SKM-1 treated with dmso at 0.1 percent for 144 hours (cell line): ENCODE data around the gene MAT2B.

Experiments used
- DNase-seq: peaks from one replicate; lab custom pipeline; 2025; ENCODE audit not compliant: unreplicated experiment; lab: John Stamatoyannopoulos, UW

MAT2B gene

DNA sequence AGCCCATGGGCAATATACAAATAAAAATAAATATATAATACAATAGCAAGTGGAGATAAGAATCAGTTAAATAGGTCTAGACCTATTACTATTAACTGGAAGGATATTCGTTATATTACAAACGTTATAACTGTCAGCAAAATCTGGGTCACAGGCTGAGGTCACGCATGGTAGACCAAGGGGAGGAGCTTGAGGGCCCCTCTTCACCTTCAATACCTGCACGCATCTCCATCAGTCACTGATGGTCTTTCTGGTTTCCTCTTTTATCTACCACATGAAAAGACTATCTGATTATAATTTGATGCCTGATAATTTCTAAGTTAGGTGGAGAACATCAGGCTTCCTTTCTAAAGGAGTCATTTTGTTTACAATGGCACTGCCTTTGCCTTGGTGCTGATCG lies 43.2 kb downstream of the MAT2B start:
- DNase-seq = no peak

DNA sequence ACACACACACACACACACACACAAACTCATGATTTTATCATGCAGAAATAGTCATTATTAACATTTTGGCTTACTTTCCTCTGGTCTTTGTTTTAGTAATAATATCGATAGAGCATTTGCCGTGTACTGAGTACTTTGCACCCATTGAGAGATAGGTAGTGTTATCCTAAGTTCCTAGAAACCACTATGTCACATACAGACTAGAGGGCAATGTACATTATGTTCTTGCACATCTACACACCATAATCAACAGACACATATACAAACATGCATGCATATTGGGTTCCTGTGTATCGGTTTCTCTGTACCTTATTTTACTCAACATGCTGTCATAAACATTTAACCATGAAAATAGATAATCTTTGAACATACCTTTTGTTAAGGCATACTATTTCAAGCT lies 45.7 kb downstream of the MAT2B start:
- DNase-seq = no peak

DNA sequence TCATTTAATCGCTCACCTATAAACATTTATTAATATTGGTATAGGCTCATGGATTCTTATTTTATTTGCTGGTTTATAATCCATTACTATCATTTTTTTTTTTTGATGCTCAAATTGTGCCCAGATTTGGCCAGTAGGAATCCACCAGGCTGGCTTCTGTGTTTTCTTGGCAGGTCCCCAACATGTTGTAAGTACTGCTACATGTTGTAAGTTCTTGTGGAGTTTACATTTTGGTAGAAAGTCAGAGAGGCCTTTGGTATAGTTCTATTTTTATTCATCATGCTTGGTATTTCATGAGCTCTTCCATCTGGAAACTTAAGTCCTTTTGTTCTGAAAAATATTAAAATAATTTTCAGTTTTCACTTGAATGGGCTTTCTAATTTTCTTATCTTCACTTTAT lies 47.1 kb downstream of the MAT2B start:
- DNase-seq = no peak

DNA sequence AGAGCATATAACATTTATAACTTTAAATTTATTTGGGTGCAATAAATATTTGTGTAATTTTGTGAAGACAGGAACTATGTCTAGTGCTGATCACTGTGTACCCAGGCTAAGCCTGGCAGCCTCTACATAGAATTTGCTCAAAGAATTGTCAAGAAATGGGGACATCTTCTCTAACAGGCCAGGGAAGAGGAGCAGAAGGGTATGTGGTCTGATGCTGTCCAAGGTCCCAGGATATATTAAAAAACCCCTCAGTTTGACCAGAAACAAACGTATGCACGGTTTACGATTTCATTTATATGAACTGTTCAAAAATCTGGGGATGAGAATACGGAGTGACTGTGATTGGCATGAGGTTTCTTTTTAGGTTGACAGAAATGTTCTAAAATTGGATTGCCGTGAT lies 55.9 kb downstream of the MAT2B start:
- no peak for DNase-seq

DNA sequence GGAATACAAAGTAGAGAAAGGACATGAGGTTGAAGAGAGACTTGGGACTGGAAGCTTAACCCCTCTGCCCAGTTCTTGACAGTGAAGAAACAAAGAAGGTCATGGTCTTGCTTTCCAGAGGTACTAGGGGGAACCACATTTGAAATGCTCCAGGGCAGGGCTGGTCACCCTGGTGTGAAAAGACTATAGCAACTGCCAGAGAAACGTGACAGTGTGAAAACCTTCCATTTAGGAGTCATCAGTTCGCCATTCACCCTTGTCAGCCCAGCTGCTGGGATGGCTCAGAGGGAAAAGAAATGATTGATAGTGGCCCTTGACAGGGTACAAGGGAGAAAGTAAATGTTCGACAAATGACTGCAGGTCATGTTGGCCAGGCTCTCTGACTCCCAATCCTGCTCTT lies 56.7 kb downstream of the MAT2B start:
- DNase-seq = no peak

DNA sequence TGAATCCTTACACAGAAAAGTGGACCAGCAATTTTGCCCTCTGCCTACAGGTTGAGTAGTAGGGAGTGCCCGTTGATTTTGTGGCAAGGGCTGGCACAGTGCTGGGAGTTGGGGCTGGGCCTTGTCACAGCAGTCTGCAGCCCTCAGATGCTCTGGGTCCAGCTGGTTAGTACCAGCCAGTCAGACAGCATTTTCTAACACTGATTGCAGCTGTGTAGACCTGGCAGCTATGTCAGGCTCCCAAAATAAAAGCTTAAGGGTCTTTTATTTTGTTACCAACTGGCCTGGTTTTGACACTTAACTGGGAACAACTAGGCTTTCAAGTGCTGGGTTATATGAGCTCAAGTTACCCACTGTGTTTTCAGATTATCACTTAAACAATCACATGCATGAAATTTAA lies 57.7 kb downstream of the MAT2B start:
- DNase-seq = no peak

DNA sequence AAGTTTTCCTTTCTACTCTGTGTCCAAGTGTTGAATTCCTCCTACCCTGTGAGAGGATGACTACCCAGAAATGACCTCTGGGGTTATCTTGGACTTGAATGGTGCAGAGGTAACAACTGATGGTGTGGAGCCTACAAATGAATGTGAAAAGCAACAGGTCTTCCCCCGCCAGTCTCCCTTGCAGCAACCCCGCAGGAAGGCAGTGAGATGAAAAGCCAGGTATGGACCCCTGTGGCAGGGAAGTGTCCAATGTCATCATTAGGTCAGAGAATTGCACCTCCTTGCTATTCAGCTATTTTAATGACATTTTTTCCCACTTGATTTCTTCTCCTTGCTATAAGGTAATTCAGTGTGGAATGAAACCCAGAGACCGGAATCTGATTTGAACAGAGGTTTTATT lies 58.5 kb downstream of the MAT2B start:
- no peak for DNase-seq

DNA sequence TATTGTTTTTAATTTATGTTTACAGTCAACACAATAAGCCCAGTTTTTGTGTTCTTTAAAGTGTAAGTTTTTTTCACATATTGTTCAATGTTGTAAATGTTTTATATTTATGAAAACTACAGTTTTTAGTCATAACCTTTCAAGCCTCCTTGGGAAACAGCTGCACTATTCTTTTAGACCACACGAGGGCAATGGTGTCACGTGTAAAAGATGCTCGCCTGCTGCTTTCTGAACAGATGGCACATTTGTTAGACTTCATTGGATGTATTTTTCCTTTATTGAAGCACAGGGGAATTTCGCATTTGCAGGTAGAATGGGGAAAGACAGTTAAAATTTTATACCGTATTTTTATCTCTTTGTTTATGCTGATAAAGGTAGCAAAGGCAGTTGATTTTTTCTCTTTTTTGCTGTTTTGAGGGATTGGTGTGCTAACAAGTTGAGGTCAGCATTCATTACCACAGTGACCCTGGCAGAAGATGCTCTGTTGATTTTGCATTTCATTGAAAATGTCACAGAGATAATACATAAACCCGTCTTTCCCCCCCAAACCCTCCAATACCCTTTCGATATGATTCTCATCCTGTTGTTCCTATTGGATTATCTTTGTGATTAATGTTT lies 59.0 kb downstream of the MAT2B start:
- peak; percentile 34 for DNase-seq

DNA sequence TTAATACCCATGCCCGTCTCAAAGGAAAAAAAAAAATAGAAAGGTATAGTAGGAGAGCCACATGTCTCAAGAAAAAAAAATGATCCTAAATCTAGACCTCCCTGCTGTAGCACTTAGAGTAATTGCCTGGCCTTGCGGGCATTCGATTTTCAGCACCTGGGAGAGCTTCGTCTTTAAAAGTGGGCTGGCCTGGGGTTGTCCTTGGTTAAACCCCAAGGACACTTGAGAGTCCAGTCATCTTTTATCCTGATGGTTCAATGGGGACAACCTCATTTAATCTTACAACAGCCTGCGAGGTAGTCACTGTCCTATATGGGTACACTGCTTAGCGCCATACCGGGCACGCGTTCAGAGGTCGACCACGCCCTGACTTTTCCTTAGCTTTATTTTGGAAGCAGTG lies 60.1 kb downstream of the MAT2B start:
- DNase-seq = no peak

DNA sequence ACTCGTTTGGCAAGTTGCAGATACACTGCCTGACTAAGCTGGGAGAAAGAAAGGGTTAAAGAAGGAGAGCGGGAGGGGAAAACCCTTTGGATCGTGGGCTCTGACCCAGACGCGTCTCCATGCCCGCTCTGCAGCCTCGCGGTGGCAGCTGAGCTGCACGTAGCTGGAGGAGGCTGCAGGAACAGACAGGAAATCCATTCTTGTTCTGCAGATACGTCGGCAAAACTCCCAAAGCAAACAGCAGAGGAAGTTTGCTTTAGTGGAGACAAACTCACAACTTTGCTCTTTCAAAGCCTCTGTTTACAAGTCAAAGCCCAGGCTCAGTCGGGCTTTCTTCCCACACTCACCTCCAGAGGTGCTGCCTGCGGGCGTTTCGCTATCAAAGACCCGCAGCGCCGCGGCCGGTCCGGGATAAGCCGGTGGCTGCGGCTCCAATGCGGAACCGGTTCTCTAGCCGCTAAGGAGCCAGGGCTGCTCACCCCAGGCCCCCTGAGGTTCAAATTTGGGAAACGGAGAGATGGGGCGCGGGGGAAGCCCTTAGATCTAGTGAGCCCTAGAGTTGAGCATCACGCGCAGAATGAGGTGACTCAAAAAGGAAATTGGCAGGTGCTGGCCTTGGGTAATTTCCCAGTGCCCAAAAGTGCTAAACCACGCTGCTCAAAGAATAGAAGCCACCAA lies 60.7 kb downstream of the MAT2B start:
- DNase-seq = peak; percentile 3

DNA sequence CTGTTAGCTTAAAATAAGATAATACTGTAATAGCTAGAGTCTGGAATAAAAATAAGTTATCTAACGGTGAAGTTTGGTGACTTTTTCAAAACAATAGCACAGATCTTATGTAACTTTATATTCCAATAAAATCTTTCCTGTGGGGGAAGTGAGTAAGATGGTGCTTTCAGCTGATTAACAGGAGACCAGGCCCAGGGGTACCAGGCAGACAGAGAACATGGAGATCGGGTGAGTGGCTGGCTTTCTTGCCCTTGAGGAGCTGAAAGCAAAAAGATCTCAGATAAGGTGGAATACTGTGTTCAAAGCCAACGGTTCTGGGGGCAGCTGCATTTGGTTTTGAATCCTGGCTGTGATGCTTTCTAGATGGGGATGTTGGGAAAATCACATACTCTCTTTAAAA lies 61.3 kb downstream of the MAT2B start:
- no peak for DNase-seq

DNA sequence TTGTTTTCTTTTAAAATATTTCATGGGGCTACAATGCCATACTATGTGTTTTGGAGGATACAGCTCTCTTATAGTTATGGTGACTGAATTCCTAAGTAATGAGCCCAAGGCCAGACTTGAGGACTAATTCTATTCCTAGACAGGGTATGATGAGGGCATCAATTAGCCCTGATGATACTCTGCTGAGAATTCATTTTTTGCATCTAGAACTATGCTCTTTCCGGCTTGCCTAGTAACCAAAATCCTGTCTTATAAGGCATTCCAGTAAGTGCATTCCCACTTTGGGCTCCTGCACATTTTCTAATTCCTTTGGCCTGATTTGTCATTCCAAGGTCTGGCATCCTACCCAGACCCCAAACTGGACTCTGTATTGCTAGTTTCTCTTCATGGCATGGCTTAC lies 62.4 kb downstream of the MAT2B start:
- no peak for DNase-seq
